GM19463 (cell line): ENCODE data around the gene PURB.
A peak's percentile ranks its signal among the peaks of the same experiment; 100 is the strongest.
"Not testable (repeated sequence)": the region's sequence is repeated elsewhere in the genome, so short reads cannot be mapped to it uniquely, and the experiment has no call there.

Experiments
- ATAC-seq: cut with Tn5 transposase; IDR thresholded peaks from one replicate; pipeline ENCODE4 v1.9.1; 2021; ENCODE audit warnings: mild to moderate bottlenecking, moderate library complexity; ENCODE audit not compliant: unreplicated experiment

Gene PURB

DNA sequence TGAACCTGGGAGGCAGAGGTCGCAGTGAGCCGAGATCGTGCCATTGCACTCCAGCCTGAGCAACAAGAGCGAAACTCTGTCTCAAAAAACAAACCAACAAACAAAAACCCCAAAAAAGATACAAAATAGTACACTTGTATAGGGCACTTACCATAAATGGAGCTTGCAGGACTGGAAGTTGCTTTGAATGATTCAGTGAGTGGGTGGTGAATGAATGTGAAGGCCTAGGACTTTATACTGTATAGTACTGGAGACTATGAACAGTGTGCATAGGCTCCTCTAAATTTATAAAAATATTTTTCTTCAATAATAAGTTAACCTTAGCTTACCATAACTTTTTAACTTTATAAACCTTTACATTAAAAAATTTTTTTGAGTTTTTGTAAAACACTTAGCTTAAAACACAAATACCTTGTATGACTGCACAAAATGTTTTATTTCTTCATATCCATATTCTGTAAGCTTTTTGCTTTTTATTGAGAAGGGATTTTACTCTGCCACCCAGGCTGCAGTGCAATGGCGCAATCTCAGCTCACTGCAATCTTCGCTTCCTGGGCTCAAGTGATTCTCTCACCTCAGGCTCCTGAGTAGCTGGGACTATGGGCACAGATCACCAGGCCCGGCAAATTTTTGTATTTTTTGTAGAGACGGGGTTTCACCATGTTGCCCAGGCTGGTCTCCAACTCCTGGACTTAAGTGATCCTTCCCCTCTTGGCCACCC, 30.5 kb downstream of the PURB start:
- no peak for ATAC-seq

DNA sequence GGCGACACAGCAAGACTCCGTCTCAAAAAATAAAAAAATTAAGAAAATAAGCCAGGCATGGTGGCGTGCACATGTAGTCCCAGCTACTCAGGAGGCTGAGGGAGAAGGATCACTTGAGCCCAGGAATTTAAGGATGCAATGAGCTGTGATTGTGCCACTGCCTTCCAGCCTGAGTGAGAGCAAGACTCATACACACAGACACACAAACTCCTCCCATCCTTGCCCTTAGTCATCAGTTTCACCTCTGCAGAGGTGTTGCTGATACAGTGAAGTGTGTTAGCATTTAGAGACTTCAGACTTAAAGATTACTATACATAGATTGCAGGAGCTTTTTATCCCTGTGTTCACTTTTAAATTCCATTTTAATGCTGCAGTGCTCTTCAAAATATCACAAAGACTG, 31.9 kb downstream of the PURB start:
- ATAC-seq = no peak

- no peak for ATAC-seq
These were observed 32.7 kb downstream of the PURB start for GRCh38 chr7:44852590-44852989.

DNA sequence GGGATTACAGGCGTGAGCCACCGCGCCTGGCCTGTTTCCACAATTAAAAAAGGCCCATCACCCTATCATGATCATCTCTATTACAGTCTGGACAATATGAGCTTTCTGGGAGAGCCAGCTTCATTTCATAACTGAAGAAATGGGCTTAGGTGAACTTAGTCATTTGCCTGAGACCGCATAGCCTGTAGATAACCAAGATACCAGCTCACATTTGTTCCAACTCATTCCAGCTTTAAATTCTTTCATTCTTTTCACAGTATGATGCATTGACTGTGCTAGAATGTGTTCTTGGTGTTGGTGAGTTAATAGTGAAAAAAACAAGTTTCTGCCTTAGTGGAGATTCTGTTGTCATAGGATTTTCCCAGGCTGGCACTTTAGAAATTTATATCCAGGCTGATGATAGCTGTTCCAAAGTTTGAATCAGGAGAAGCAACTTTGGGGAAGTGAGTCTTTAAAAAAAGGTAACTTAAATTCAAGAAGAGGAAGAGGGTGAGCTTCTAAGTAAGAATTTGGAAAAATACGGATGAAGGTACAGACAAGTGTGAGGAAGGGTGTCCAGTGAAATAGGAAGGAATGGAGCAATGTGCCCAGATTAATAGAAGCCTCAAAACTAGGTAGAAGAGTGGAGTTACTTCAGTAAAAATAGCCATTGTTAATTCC, 35.3 kb downstream of the PURB start:
- ATAC-seq = no peak

GRCh38 chr7:44849259-44849884, 36.0 kb downstream of the PURB start:
- ATAC-seq = no peak

DNA sequence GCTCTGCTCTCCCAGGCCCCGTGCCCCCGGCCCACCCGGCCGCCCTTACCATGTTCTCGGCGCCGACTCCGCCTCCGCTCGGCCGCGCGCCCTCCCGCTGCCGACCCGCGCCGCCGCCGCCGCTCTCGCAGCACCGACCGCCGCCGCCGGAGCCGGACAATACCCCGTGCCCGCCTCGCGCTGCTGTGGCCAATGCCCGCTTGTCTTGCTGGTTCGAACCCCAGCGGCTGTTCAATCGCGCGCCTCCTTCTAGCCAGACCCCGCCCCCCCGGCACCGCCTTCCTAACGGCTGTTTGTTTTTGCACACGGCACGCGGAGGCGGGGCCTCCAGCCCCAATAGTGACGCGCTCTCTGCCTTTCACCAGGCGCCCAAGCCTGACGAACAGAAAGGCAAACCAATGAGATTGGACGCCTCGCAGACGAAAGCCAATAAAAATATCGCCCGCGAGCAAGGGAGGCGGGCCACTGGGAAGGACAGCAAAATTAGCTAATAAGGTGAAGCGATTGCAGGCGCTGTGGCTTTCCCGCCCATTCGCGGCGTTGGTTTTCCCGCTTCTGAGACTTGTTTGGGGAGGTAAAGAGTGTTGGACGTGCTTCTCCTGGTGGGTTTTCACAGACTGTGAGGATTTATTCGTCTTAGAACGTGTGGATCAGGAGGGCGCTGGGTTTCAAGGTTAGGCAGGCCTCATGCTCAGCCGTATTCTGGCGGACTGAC, 37.3 kb downstream of the PURB start, which contains the start of gene H2AZ2:
Gene H2AZ2, minus strand, starts transcription at position 168 of the 715 bp plus-strand sequence. Its CDS starts 116 bp downstream, at position 52.
- peak; percentile 79 for ATAC-seq

GRCh38 chr7:44847509-44847919, 37.8 kb downstream of the PURB start:
- ATAC-seq = peak; percentile 59

DNA sequence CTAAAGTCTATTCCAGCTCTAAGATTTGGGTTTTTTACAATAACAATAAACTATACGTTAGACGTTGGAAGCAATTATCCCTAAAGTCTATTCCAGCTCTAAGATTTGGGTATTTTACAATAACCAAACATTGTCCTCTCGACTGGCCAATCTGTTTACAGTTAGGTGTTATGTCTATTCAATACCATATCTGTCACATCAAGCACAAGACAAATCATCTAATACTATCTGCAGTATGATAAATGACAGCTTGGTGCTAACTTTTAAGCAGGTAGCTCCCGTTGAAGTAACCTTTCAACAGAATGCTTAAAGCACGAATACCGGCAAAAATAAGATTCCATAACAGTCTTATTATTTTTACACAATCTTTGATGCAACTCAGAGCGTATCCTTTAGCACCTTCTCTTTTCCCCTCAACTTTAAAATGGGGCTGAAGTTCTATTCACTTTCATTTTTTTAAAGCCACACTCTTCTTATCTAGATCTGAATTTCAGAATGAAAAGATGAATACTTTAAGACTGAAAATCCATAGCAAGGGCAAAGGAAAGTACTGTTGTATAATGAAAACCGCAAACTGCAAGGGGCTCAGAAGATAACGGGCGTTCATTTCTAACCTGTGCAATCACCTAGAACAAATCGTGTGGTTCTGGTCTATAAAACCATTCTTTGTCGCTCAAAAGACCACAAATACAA, 38.4 kb downstream of the PURB start:
- no peak for ATAC-seq

- ATAC-seq = not testable (repeated sequence)
These were observed 38.9 kb downstream of the PURB start for GRCh38 chr7:44846390-44846789.

GRCh38 chr7:44845451-44845850, 39.9 kb downstream of the PURB start:
- no peak for ATAC-seq

GRCh38 chr7:44843440-44843839, 41.9 kb downstream of the PURB start:
- ATAC-seq = not testable (repeated sequence)

- not testable (repeated sequence) for ATAC-seq
These were observed 42.7 kb downstream of the PURB start for GRCh38 chr7:44842675-44843074.

GRCh38 chr7:44838751-44839150, 46.6 kb downstream of the PURB start:
- ATAC-seq = no peak

- ATAC-seq = no peak
These were observed 57.8 kb downstream of the PURB start for GRCh38 chr7:44827567-44827966.
